Astrocyte of the cerebellum (primary cell): ENCODE data around the gene JAK3.
"Not testable (repeated sequence)": the region's sequence is repeated elsewhere in the genome, so short reads cannot be mapped to it uniquely, and the experiment has no call there.

Experiments
- DNase-seq: peaks from one replicate; pipeline ENCODE4 v3.0.0-alpha.2; 2011; ENCODE audit warnings: low read depth
- H3K4me3 ChIP-seq: 2 replicates; pipeline ENCODE4 v1.5.1; 2011; ENCODE audit warnings: mild to moderate bottlenecking, low read depth, low read length, moderate library complexity
- in situ Hi-C: cut with HindIII; loops from 2 replicates; pipeline ENCODE4 v1.10.0; 2017; ENCODE audit warnings: low sequenced_read_pairs
- TF ChIP-seq, protein P1 (sequence below): IDR thresholded peaks from 2 replicates; pipeline ENCODE4 v1.5.1; 2012; ENCODE audit warnings: low read length, low read depth, moderate library complexity, mild to moderate bottlenecking; ENCODE audit errors: missing control alignments

Gene JAK3

GRCh38 chr19:17790059-17790780 is 57.6 kb downstream of the JAK3 start:
- no peak for DNase-seq
- no peak overlapping the region for H3K4me3 ChIP-seq
- in situ Hi-C loops = no loop called here
- TF ChIP-seq, protein P1, sequence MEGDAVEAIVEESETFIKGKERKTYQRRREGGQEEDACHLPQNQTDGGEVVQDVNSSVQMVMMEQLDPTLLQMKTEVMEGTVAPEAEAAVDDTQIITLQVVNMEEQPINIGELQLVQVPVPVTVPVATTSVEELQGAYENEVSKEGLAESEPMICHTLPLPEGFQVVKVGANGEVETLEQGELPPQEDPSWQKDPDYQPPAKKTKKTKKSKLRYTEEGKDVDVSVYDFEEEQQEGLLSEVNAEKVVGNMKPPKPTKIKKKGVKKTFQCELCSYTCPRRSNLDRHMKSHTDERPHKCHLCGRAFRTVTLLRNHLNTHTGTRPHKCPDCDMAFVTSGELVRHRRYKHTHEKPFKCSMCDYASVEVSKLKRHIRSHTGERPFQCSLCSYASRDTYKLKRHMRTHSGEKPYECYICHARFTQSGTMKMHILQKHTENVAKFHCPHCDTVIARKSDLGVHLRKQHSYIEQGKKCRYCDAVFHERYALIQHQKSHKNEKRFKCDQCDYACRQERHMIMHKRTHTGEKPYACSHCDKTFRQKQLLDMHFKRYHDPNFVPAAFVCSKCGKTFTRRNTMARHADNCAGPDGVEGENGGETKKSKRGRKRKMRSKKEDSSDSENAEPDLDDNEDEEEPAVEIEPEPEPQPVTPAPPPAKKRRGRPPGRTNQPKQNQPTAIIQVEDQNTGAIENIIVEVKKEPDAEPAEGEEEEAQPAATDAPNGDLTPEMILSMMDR = no peak

DNA sequence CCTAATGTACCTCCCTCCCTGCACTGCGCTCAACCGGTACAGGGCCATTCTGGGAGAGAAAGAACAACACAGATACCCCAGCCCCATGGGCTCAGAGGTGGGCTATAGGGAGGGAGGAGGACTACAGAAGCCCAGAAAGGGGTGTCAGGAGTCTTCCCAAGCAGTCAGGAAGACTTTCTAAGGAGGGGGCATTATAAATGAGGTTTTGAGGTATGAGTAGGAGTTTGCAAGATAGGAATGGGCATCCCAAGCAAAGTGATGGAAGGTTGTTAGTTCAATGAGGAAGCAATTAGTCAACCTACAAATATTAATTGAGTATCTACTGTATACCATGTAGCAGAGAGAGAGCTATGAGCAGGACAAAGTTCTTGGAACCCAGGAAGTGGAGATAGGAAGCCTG is 59.1 kb downstream of the JAK3 start:
- TF ChIP-seq, protein P1 = no peak
- no peak for DNase-seq
- H3K4me3 ChIP-seq = no peak overlapping the region
- in situ Hi-C loops = no loop called here

DNA sequence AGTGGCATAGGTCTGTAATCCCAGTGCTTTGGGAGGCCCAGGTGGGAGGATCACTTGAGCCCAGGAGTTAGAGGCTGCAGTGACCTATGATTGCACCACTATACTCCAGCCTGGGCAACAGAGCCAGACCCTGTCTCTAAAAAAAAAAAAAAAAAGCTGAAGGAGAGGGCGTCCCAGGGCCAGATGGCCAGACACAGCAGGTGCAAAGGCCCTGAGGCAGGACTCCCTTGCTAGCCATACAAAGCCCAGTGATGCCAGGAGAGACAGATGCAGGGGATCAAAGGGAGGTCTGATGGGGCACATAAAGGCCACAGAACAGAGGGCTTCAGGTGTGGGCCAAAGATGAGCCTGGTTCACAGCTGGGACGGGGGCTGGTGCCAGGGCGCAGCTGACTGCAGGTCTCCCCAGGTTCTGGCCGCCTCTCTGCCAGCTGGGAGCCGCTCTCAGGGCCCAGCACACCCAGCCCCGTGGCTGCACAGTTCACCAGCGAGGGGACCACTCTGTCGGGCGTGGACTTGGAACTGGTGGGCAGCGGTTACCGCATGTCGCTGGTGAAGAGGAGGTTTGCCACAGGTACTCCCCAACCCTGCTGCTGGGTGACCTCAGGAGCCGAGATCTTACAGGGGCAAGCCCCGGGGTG is 60.4 kb downstream of the JAK3 start:
- in situ Hi-C loops = no loop called here
- no peak overlapping the region for H3K4me3 ChIP-seq
- no peak for DNase-seq
- TF ChIP-seq, protein P1 = no peak

- DNase-seq = peak; percentile 11
- in situ Hi-C loops = no loop called here
- H3K4me3 ChIP-seq = no peak overlapping the region
- TF ChIP-seq, protein P1 = peak; percentile 86
Observed at GRCh38 chr19:17784201-17785008, 63.4 kb downstream of the JAK3 start.

DNA sequence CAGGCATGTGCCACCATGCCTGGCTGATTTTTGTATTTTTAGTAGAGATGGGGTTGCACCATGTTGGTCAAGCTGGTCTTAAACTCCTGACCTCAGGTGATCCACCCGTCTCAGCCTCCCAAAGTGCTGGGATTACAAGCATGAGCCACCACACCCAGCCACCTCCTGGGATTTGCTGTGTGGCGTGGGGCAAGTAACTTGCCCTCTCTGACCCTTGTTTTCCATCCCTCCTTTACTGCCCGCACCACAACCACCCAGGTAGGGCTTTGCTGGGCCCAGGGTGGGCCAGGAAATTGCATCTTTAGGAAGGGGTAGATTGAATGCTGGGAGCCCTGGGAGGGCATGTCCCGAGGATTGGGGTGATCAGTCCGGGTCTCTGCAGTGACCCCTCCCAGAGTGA is 64.1 kb downstream of the JAK3 start:
- in situ Hi-C loops, DNase-seq, H3K4me3 ChIP-seq: not testable (repeated sequence)

DNA sequence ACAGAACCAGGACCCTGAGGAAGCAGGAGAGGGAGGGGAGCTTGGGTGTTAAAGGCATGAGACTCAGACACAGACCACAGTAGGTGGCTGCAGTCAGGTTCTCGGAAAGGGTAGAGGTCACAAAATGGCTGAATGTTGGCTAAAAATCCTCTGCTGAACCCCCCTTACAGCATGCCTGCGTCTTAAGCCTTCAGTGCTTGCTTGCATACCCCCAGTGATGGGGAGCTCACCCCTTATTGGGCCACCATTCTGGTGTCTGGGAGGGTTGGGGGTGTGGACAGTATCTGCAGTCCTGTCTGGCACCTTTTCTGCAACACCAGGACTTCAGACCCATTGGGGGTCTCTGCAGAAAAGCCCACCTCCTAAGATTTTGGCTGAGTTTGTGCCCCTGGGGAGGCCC is 67.0 kb downstream of the JAK3 start:
- in situ Hi-C loops = no loop called here
- DNase-seq = no peak
- TF ChIP-seq, protein P1 = no peak
- no peak overlapping the region for H3K4me3 ChIP-seq
